Heart left ventricle (tissue), 13 donors: ENCODE results near the gene OR10A4.

Experiments
- POLR2A ChIP-seq, 2 donors: fragments of 450-650 bp; IDR thresholded peaks; one replicate each; pipeline ENCODE4 v1.6.1; 2017; ENCODE audit warnings: antibody characterized with exemption in 2 of 2, mild to moderate bottlenecking in 2 of 2, moderate library complexity in 2 of 2
- TF ChIP-seq, protein P1 (sequence below), 12 donors: fragments of 200-600 bp; sonication (generic) in 4 of 12; IDR thresholded peaks; one replicate each; pipeline versions ENCODE4 v1.5.0 to v1.8.0; 2018 to 2022; ENCODE audit warnings: antibody characterized with exemption in 12 of 12, mild to moderate bottlenecking in 5 of 12
- donor health status: ischemic (EF 13 %, LVEDD 7.1; RV severe dilation, severe dysfunction).
- donor health status: DM: no; HTN: yes; CAD: no.
- donor health status: DM: no; HTN: no; CAD: no.
- donor health status: ischemic (EF 25% LVEDD 6.9; RV normal size, moderate dysfunction).
- donor health status: ischemic (EF 25% LVEDD 5.7; RV mildly dilated, moderate dysfunction).
- donor health status: ischemic (EF 35%, LVEDD 5.7; RV mildly dilated, moderate dysfunction).
- donor health status: nonischemic (EF 11% LVEDD 7.7; RV severe dilation, severe dysfunction).
- donor health status: DM: yes; HTN: yes; CAD: no.
- donor health status: PGD.
- donor health status: ischemic (EF 29% LVEDD 5.4; RV normal size, mild dysfunction).
- donor health status: nonischemic (EF 23%, LVEDD 6.1; RV moderate dilation, normal function).

DNA sequence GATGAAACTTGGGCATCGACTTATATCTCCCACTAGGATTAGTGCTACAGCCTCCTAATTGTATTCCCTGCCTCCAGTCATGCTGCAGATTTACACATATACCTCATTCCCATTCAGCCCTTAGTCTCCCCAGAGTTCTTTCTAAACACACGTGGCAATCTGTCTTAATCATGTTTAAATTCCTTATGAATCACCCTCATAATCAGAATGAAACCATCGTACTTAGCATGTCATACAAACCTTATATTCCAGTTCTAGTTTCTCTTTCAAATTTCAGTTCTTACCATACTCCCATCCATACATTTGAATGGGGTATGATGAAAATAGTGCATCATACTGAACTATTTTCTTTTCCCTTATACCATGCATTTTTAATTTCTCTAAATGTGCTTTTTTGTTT, 19.6 kb upstream of the OR10A4 start:
- TF ChIP-seq, protein P1, sequence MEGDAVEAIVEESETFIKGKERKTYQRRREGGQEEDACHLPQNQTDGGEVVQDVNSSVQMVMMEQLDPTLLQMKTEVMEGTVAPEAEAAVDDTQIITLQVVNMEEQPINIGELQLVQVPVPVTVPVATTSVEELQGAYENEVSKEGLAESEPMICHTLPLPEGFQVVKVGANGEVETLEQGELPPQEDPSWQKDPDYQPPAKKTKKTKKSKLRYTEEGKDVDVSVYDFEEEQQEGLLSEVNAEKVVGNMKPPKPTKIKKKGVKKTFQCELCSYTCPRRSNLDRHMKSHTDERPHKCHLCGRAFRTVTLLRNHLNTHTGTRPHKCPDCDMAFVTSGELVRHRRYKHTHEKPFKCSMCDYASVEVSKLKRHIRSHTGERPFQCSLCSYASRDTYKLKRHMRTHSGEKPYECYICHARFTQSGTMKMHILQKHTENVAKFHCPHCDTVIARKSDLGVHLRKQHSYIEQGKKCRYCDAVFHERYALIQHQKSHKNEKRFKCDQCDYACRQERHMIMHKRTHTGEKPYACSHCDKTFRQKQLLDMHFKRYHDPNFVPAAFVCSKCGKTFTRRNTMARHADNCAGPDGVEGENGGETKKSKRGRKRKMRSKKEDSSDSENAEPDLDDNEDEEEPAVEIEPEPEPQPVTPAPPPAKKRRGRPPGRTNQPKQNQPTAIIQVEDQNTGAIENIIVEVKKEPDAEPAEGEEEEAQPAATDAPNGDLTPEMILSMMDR (IDR thresholded peaks at IDR 0.05), result no peak
- no peak for TF ChIP-seq POLR2A (IDR thresholded peaks at IDR 0.05)
